HG03025 (cell line): ENCODE results near the gene MRGPRG.

Experiments
- ATAC-seq: cut with Tn5 transposase; IDR thresholded peaks from one replicate; pipeline ENCODE4 v1.9.1; 2021; ENCODE audit warnings: mild to moderate bottlenecking, moderate library complexity; ENCODE audit not compliant: unreplicated experiment, low FRiP score

The MRGPRG gene

DNA sequence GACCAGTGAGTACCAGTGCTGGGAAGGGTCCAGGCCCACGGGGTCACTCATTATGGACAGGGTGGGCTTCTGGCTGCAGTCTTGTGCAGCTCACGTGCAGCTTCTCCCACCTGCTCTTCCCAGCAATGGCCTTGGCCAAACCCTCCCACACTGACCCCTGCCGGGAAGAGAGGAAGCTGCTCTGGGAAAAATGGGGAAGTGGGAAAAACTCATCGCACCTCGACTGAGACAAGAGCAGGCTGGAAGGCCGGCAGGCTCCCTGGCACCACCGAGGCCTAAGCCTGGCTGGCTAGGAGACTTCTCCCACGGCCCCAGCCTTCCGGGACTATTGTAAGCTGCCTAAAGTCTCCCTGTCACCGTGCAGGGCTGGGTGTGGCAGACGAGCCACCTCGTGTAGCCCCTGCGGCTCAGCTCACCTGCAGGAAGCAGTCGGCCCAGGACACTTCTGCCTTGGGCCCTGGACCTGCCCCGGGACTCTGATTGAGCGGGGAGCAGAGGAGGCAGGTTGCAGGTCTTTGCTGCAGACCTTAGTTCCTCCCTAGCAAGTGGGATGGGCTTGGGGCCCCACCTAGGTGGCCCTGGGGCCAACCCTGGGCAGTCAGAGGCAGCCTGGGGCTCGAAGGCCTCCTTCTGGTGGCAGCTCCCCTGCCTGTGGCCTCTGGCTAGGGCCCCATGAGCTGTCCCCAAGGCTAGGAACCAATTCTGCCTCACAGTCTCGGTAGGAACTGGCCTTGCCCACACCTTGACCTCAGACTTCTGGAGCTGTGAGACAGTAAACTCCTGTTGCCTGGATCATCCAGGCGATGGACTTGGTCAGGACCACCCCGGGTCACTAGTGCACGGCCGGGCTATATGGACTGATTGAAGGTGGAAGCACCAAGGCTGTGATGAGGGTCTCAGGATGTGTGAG, 23.1 kb downstream of the MRGPRG start:
- ATAC-seq, result no peak

DNA sequence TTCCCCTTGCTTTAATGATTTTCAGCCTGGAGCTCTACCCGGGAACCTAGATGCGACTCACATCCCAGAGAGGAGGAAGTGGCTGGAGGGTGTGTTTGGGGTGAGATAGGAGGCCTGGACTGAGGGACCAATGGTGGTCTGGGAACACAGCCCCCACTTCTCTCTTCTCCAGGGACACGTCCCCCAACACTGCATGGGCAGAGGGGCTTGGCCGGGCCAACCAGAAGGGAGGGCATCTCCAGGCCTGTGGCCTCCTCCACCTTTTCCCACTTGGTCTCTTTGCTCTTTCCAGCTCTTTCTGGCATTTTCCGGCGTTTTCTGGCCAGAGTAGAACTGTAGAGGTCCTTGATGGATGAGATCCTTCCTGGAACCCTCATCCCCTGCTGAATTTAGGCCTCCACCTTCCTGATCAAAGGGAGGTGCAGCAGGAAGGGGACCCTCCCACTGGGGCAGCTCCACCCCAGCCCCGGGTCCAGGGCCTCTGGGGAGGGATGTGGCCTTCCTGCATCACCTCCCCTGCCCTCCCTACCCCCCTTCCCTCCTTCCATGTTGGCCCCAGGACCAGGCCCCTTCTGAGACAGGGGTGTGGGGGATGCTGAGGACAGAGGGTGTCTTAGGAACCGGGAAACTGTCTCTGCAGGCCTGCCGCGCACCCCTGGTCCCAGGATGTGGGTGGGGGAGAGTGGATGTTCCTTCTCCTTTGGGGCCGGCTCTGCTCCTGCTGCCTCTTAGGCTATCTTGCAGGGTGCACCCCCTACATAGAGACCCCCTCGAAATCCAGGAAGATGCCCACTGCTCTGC, 24.4 kb downstream of the MRGPRG start:
- no peak for ATAC-seq

DNA sequence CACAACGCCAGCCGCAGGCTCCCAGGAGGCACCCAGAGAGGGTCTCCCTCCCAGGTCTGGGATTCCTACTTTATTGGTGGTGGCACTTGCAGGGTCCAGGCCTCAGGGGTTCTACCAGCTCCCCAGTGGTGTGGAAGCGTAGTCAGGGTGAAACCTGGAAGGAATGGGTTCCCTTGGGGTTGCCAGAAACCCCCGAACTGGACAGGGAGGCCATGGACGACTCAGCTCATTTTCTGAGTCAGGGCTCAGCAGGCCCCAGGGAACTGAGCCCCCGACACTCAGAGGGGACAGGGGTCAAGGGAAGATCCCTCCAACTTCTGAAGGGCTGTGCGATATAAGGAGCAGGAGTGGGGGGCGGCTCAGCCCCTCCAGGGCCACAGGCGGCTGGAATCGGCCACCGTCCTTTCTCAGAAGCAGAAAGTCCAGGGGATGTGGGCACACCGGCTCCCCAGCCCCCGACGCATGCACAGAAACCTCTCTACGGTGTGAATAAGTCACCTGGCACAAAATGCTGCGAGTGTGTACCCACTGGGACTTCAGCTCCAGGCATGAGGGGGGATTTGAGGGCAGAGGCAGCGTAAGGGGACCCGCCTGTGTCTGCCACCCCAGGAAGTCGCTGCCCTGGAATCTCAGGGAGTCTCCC, 25.1 kb downstream of the MRGPRG start:
- no peak for ATAC-seq

DNA sequence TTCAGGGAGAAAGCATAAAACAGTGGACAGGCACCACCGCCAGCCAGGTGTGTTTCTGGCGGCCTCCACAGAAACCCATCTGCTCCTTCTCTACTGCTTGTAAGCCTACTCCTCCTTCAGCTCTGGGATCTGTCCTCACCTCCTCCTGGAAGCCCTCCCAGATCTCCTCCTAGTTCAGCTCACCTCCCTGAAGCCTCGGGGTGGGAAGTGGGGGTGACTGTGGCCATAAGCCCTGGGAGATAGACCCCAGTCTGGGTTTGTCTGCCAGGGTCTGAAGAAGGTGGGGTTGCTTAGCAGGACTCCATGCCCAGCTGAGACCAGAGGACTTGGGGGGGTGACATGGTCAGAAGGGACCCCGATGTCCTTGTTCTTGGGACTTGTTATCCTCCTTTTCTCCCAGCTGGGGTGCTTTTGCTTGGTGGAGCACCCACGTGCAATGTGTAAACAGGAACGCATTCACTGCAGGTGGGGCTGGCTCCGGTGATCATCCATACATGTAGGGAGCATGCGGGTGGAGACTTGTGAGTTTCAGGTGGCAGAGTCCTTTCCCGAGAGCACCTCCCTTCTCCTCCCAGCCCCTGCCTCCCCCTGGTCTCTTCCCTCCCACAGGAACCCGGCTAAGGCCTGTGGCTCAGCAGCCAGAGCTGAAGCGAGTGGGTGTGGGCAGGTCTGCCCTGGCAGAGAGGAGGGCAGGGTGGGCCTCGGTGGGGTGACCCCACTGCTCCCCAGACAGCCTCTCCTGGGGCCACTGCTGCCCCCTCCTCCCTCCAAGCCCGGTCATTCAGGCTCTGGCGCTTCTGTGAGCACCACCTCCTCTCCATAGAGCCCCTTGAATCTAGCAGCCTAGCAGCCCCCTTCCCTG, 25.9 kb downstream of the MRGPRG start:
- ATAC-seq, result no peak

DNA sequence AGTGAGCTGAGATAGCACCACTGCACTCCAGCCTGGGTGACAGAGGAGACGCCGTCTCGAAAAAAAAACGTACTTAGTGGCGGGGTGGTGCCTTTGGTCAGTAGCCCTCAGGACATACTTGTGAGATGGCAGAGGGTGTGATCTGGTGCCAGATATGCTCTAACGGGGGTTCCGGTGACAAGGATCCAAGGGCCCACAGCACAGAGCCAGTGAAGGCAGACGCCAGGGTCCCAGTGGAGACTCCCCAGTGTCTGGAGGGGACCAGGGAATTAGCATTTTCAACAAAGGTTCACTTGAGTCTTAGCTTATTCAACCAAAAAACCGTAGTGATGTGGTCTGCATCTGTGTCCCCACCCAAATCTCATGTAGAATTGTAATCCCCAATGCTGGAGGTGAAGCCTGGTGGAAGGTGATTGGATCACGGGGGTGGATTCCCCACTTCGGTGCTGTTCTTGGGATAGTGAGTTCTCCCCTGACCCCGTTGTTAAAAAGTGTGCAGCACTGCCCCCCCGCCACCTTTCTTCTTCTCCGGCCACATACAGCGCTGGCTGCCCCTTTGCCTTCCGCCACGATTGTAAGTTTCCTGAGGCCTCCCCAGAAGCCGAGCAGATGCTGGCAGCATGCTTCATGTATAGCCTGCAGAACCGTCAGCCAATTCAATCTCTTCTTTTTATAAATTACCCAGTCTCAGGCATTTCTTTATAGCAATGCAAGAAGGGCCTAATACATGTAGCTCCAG, 26.9 kb downstream of the MRGPRG start:
- ATAC-seq, result no peak

DNA sequence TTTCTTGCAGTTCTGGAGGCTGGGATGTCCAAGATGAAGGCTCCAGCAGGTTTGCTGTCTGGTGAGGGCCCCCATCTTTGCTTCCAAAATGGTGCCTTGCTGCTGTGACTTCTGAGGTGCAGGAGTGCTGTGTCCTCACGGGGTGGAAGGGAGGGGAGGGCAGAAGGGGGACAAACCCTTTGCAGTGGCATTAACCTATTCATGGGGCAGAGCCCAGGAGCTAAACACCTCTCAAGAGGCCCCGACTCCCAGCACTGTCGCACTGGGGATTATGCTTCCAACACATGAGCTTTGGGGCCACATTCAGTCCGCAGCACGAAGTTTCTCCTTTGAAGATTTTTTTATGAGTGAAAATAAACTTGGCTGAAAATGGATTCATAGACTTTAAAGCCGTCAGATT, 28.0 kb downstream of the MRGPRG start:
- ATAC-seq, result no peak

DNA sequence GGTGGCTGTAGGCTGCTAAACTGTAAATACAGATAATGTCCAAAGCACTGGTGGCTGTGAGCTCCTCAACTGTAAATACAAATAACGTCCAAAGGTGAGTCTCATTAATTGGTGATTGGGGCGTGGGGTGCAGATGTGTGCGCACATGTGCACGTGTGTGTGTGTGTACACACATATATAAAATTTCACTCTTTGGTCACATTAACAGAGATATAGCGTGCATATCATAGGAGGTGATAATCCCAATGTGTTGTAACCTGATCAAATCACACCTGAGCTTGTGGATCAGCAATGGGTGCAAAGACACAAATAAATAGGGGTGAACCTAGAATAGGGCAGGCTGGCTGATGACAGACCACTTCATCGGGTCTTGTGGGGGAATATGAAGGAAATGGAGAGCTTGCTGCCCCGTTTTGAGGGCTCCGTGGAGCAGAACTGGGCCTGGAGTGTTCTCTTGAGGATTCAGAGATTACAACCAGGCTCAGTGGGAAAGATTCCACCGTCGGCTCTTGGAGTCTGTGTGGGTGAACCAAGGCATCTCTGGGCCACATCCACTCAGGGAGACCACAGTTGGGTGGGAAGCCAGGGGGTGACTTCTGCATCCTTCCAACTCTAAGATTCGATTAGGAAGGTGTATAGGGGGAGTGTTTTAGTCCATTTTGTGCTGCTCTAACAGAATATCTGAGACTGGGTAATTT, 28.6 kb downstream of the MRGPRG start:
- no peak for ATAC-seq

DNA sequence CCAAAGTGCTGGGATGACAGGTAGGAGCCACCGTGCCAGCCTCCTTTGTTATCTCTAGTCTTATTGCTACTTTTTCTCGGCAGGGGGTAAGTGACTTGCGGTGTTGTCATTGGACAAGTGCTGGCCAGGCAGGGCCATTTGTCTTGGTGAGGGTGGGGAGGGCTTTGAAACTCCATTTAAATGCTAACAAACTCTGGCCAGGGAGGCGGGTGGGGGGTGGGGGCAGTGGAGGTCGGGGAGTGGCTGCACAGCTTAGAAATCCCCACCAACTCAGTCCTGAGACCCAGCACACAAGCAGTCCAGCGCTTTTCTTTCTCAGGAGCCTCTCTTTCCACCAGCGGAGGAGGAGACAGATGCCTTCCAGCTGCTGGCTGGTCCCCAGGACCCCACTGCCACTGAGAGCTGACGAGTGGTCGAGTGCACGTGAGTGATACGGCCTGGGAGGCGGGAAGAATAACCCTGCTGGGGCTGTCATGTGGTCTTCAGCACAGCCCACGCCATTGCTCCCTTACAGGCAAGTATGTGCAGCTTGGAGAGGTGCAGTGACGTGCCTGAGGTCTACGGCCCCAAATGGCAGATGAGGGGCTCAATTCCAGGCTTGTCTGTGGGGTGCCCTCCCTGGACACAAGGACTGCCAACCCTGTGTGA, 29.3 kb downstream of the MRGPRG start:
- ATAC-seq, result no peak

DNA sequence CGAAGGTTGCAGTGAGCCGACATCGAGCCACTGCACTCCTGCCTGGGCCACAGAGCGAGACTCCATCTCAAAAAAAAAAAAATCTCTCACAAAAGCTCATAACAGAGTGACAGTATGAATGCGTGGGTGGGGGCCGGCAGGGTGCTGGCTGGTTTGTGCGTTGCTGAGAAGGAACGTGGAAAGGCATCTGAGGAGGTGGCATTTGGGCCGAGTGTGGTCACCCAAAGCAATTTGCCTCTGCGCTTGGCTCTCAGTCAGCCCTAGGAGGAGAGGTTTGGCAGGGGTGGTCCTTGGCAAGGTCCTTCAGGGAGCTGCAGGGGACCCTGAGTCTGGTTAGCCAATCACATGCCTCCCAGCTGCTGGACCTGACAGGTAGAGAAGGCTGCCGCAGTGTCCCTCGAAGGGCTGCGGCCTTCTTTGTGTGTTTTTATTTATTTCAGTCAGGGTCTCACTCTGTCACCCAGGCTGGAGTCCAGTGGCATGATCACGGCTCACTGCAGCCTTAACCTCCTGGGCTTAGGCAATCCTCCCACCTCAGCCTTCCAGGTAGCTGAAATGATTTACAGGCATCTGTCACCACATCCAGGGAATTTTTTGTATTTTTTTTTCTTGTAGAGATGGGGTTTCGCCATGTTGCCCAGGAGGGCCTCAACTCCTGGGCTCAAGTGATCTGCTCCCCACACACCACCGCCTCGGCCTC, 30.0 kb downstream of the MRGPRG start:
- no peak for ATAC-seq

DNA sequence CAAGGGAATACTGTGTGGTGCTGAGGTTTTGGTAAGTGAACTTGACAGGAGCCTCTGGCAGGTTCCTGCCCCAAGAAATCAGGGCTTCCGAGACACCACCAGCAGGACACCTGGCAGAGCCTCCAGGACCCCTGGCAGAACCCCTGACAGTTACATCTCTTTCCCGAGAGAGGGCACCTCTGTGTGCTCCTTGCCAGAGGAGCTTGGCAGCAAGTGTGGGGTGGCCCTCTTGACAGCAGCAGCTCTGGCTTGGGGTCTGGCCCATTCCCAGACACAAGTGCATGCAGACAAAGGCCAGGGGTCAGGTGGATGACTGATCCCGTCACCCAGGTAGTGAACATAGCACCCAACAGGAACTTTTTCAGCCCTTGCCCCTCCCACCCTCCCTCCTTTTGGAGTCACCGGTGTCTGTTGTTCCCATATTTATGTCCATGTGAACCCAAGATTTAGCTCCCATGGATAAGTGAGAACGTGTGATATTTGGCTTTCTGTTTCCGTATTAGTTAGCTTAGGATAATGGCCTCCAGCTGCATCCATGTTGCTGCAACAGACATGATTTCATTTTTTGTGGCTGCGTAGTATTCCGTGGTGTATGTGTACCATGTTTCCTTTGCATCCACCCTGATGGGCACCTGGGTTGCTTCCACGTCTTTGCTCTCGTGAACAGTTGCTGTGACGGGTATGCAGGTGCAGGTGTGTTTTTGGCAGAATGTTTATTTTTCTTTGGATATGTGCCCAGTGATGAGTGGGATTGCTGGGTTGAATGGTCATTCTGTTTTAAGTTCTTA, 32.3 kb downstream of the MRGPRG start:
- no peak for ATAC-seq

DNA sequence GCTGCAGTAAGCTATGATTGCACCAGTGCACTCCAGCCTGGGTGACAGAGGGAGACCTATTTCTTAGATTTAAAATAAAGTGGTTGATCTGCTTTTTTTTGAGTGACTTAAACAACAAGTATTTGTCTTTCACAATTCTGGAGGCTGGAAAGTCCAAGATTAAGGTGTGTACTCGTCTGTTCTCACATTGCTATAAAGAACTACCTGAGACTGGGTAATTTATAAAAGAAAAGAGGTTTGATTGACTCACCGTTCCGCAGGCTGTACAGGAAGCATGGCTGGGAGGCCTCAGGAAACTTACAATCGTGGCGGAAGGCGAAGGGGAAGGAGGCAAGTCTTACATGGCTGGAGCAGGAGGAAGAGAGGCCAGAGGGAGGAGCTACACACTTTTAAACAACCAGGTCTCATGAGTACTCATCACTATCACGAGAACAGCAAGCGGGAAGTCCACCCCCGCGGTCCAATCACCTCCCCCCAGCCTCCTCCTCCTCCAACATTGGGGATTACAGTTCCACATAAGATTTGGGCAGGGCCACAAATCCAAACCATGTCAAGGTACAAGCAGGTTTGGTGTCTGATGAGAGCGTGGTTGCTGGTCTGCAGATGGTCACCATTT, 33.8 kb downstream of the MRGPRG start:
- ATAC-seq, result no peak

DNA sequence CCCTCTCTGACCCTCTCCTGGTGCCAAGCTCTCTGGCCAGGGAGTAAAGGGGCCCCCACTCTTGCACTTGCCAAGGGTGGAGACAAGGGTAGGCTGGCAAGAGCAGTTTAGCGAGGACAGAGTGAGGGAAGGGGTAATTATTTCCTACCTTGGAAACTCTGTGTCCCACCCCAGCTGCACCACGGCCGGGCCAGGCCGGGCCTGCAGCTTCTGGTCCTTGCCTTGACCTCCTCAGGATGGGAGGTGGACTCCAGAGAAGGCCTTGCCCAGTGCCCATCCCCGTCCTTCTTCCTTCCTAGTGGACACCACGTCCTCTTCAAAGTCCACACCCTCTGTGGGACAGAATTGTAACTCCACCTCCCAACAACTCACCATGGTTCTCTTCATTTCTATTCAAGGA, 35.1 kb downstream of the MRGPRG start:
- ATAC-seq, result no peak

DNA sequence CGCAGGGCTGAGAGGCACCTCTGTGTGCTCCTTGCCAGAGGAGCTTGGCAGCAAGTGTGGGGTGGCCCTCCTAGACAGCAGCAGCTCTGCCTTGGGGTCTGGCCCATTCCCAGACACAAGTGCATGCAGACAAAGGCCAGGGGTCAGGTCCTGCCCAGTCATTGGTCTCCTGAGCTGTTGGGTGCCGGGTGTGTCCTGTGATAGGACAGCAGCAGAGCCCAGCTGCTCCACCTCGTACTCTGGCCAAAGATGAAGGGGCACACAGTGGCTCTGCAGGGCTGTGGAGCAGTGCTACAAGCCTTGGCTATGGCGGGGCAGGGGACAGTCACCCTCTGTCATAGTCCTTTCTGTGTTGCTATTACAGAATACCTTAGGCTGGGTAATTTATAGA, 36.2 kb downstream of the MRGPRG start:
- no peak for ATAC-seq

DNA sequence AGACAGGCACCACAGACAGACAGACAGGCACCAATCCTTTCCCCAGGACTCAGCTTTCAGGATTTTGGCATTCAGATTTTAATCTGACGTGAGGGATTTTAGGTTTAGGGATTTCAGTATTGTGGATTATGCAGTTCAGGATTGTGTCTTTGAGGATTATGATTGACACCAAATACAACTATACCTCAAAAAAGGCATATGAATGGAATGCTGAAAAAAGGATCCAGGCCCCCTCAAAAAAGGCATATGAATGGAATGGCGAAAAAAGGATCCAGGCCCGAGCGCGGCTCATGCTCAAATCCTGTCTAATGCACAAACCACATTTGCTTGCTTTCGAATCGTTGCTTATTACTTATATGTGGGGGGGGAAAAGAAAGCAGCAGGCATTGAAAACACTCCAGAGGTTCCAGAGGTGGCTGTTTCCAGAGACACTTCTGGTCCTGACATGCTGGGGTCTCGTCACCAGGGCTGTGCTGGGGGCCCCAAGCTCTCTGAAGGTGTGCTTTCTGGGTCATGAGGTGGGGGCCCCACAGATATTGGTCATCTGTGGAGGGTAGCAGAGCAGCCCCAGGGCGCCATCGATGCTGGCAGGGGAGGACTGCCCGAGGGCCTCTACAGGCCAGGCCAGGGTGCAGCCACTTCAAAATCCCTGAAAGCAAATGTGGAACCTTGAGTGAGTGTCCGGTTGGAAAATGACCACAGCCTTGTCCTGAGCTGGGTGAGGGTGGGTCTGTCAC, 36.7 kb downstream of the MRGPRG start:
- no peak for ATAC-seq

DNA sequence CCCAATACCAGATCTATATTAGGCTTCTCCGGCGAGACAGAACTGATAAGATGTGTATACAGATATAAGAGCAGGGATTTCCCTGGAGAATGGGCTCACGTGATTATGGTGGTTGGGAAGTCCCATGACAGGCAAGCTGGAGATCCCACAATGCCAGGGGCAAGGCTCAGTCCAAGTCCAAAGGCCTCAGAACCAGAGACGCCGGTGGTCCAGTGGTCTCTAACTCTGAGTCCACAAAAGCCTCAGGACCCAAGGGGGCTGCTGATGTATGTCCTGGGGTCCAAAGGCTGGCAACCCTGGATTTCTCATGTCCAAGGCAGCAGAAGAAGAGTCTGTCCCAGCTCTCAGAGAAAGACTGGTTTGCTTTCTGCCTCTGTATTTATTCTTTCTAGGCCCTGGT, 37.7 kb downstream of the MRGPRG start:
- ATAC-seq, result no peak

DNA sequence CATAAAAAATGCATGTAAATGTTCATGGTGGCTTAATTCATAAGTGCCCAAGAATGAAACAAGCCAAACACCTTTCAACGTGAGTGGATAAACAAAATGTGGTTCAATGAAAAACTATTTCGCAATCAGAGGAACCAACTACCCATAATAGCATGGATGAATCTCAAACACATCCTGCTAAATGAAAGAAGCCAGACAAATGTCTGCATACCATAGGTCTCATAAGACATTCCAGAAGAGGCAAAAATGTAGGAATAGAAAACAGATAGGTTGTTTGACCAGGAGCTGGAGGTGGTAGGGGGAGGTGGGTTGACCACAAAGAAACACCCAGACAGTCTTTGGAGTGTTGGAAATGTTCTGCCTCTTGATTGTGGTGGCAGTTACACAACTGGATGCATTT, 40.3 kb downstream of the MRGPRG start:
- no peak for ATAC-seq
